Activated T-helper 1 cell treated with Interleukin-2 at 50 U/mL for 16 hours (primary cell): ENCODE data around the gene PCCA.

Experiments
- DNase-seq: peaks from one replicate; pipeline ENCODE4 v3.0.0-alpha.2; 2020; ENCODE audit warnings: low read depth

PCCA gene

DNA sequence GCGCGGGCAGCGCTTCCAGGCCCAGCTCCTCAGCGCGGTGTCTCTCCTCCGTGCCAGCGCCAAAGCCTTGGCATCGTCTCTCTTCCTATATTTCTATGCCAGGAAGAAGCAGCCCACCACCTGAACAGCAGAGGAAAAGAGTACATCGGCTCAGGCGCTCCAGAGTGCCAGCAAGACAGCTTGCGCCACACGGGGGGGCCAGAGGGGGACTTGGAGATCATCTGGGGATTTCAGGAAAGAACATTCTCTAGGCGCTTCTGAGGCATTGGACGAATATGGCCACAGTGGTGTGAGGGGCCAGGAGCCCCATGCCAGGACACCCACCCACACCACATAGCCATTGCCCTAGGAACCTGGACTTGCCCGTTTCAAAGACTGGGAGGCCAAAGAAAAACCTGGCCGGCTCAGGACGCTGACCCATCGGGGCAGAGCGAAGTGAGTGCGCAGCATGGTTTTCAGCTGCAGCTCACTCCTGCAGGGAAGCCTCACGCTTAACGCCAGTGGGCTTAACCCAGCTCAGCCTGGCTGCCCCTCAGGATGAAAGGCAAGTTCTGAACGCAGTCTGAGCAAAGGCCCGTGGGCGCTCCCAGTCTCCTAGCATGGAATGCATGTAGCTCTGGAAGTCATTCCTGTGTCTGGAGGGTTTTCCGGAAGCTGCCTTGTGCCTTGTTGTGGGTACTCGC, 437.6 kb downstream of the PCCA start:
- DNase-seq, result no peak

DNA sequence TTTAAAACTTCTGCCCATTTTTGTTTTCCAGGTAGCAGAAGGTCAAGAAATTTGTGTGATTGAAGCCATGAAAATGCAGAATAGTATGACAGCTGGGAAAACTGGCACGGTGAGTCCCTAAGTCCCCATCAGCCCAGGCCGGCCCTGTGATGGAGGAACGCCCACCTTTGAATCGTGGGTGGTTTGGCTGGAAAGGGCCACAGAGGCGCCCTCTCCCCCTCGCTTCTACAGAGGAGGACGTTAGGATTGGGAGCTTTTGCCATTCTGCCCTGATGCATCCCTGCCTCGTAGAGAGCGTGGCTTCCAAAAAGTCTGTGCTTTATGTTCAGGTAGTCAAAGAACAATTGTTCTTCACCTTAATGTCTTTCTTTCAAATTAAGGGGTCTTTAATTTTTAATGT, 438.8 kb downstream of the PCCA start:
- DNase-seq, result no peak

DNA sequence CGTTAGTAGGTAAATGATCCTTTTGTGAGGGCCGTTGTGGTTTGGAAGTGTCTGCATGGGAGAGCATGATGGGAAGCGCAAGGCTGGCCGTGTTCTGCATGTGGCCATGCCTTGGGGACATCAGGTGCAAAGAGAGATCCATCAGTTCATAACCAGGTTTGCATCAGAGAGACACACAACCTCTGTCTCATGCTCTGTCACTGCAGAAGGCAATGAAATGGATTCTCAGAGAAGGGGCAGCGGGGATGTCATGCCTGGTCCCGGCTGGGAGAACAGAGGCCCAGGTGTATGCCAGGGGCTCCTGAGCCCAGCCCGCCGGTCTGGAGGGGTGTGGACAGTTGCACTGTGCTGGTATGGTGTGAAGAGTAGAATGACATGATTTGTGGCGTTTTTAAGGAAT, 439.5 kb downstream of the PCCA start:
- no peak for DNase-seq

DNA sequence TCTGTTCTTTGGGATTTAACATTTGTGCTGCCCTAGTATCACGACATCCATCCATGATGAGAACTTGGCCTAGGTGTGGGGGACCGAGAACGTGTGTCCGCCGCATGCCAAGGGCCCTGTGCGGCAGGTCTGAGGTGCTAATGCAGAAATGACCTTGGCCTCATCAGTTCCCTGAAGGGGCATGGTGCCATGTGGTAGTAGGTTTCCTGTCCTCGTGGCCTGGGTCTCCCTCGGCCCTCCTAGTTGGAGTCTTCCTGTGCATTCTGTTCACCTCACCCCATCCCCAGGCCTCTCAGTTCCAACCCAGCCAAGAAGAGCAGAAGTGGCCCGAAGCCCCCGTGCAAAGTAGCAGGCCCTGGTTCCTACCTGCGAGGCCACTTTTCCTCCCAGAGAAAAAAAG, 439.9 kb downstream of the PCCA start:
- DNase-seq, result no peak

DNA sequence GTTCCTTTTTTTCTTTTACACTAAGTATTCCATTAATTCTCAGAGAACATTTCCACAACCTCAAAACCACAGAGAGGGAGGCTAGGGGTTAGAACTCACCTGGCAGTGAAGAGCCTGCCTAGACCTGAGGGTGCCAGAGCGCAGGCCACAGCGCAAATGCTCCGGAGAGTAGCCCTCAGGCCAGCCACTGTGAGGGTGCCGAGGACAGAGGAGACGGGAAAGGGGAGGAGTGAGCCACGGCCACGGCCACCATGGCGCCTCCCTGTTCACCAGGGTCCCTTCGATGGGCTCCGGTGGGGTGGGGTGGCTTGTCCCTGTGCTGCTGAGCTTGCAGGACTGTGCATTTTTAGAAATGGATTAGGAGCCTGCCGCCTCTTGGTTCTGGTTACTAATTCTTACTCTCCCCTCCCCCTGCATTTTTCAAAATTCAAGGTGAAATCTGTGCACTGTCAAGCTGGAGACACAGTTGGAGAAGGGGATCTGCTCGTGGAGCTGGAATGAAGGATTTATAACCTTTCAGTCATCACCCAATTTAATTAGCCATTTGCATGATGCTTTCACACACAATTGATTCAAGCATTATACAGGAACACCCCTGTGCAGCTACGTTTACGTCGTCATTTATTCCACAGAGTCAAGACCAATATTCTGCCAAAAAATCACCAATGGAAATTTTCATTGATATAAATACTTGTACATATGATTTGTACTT, 440.9 kb downstream of the PCCA start:
- DNase-seq, result no peak

DNA sequence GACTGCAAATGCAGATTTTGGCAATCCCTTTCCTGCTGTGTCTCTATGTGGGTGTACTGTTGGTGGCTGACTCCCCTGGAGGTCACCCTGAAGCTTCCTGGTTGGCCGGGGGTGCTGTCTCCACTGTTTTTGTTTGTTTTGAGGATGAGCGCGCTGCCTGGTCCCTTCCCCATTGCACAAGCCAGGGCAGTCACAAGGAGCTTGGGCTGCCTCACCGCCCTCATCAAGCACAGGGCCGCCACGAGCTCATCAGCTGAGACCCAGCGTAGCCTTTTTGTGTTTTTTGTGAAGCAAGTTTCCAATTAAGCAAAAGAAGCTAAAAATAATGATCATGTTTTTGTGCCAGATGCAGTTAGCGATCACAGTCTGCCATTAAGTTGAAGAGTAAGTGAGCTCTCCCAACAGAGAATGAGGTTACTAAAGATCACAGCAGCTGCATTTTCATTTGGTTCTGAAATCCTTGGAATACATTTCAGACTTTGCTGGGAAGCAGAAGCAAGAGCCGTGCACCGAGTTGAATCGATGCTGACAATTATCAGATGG, 441.8 kb downstream of the PCCA start:
- DNase-seq, result no peak

DNA sequence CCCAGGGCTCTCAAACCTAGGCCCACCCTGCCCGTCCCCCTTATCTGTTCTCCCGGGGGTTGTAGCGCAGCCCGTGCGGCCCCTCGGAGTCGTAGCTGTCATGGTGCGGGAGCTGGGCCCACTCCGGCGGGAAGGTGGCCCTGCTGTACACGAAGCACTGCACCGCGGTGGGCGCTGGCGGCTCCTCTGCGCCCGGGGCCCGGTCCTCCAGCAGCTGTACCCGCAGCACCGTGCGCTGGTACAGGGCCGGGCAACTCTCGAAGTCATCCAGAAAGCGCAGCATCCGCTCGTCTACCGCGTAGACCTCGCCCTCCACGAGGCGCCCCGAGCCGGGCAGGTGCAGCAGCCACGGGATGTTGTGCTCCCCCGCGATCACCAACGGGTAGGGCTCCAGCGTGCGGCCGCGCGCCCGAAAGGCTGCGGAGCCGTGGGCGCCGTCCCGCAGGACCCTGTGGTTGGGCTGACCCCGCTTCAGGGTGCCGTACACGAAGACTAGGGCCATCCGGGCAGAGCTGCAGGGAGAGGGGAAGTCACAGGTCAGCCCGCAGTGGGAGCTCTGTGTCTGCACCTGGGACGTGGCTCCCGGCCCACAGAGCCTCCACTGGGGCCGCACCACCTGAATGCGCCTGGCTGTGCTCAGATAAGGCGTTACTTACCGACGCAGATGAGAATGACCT, 443.3 kb downstream of the PCCA start:
- DNase-seq, result no peak

DNA sequence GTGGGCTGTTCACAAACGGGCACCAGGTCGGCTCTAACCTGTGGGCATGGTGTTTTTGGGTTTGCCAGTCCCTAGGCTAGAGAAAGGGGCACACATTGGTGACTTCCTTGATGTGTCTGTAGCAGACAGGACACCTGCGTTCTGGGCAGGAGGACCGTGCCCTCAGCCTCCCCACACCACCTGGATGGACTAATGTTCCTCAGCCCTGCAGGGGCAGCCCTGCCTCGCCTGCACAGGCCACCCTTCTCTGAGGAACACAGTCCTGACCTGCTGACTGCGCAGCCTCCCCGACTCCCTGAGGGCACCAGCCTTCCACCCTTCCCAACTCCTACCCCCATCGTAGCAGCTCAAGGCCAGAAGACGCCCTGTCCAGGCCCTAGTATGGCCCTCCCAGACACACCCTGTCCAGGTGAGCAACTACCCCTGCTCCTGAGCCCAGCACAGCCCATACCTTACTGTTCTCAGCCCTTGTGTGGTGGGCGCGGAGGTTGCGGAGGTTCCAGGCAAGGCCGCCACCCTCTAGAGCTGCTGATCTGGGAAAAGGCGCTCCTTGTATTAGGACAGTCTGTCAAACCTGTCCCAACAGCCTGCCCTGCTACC, 444.0 kb downstream of the PCCA start:
- DNase-seq, result no peak

DNA sequence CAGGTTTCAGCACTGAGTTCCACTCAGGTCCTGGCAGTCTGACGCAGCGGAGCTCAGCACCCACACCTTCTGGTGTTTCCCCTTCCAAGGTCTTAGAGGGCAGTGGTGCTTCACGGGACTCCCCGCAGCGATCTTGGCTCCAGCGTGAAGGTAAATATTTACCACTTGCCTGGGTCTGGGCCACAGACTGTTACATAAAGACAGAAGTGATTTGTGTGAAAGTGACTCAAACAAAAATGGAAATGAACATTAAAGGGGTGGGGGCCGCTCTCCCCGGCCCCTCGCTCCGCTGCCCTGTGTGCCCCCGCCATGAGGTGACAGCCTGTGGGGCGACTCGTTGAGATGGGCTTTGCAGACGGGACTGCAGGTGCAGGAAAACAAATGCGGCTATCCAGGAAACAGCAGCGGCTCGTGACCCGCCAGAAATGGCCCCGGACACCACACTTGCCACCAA, 444.7 kb downstream of the PCCA start:
- DNase-seq, result no peak

DNA sequence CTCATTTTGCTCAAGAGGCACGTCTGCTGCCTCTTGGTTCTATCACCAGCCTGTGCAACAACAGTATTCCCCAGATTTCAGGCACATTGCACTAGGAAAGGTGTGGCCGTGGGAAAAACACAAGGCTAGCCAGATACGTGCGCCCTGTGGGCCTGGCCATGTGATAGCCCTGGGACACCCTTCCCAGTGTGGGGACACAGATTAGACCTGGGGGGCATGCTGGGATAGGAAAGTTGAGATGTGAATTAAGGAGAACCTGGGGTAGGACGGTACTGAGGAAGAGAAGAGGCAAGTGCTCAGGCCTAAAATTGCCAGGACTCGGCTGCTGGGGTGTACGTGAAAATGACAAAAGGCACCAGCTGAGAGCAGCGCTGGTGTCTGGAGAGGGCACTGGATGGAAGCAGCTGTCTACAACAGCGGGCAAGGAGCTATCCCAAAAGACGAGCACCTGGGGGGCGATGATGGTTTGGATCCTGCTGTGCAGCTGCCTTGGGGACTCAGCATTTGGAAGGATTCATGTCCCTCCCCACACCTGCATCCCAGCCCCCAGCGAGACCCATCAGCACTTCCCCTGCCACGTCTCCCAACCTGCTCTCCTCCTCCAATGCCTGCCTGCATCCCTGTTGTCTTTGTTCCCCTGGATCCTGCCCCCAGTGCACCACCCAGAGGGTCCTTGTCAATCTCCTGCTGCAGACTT, 445.4 kb downstream of the PCCA start:
- DNase-seq, result no peak

DNA sequence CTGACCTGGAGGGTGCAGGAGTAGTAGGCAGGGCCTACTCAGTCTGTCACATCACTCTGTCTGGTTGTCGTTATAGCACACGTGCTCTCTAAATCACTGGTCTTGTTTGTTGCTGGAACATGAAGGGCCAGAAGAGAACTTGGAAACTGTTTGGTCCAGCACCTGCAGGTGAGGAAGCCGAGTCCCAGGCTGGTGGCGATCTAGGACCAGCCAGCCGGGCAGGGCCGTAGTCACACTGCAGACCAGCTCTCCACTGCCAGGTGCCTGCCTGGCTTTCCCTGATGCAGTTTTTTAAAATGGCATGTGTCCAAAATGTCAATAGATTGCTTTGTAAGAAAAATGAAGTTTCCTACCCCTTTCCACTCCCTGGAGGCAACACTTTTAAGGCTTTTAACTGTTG, 446.0 kb downstream of the PCCA start:
- no peak for DNase-seq

DNA sequence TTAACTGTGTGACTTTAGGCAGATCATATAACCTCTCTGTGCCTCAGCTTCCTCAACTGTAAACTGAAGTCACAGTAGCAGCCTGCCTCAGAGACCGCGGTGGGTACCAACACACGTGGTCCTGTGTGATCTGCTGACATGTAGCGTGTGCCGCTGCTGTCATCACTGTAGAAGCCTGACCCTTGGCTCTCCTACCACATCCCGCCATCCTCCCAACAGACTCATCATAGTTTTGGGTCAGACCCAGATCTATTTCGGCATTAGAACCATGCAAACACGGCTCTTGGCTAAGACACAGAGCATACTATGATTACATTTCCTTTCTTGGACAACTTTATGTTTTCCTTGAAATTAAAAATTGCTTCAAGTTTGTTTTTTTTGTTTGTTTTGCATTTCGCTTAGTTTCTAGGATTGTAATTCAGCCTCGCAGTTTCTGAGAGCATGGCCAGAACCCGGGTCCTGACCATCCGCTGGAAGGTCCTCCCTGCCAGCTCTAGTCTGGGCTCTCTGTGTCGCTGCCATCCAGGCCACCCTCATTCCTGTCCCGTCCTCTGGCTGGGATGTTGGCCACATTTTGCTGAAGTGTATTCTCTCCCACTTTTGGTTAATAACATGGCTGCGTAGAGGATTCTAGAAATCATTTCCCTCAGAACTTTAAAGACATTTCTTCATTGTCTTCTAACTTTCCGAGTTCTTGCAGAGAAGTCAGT, 446.7 kb downstream of the PCCA start:
- DNase-seq, result no peak

DNA sequence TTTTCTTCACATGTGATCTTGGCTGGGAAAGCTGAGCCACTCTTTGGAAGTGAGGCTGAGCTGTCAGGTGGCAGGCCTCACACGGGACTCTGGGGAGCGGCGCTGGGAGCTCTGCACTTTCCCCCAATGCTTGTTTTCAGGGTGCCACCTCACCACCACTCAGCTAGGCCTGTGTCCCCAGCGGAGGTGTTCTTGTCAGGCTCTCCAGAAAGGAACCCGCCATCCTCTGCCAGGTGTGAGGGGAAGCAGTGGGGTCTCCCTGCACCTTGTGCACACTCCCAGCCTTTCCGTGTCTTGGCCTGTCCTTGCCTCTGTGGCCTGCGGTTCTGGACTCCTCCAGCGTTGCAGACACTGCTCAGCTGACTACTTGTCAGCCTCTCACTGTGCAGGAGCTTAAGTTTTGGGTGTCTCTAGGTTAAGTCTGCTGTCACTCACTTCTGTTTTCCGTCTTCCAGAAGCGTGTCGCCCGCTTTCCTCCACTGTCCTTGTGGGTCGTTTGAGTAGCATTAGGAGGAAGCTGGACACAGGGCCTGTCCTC, 447.8 kb downstream of the PCCA start:
- DNase-seq, result no peak

DNA sequence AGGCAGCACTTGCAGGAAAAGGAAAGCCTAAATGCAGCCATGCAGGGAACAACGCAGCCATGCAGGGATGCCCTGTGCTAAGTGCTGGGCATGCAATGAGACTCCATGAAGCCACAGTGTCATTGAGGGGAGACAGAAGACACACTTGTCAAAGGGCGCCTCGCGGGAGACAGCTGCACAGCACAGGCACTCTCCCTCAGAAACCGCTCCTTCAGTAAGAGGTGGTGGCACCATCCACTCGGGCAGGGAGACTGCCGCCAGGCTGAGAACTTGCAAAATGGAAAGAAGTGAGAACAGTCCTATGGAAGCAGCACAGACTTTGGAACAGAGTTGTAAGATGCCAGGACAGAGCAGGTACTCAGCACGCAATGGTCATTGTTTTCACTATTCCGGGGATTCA, 448.6 kb downstream of the PCCA start:
- no peak for DNase-seq

DNA sequence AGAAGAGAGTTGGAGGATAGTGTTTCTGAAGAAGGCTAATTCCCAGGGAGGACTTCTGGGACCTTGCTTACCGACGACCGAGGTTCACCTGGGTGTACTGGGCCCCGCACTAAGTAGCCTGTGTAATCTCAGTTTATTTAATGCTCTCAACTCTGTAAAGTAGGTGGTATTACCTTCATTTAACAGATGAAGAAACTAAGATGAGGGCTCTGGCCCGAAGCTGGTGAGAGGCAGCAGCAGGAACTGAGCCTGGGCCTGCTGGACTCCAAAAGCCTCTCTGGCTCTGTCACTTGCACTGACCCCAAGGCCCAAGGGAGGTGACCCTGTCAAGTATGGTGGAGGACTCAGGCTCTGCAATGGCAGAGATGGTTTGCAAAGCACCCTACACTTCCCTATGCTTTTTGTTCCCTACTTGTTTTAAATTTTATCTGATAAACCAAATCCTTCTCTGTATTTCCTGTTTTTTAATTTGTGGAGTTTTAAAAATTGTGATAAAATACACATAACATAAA, 449.1 kb downstream of the PCCA start:
- DNase-seq, result no peak

DNA sequence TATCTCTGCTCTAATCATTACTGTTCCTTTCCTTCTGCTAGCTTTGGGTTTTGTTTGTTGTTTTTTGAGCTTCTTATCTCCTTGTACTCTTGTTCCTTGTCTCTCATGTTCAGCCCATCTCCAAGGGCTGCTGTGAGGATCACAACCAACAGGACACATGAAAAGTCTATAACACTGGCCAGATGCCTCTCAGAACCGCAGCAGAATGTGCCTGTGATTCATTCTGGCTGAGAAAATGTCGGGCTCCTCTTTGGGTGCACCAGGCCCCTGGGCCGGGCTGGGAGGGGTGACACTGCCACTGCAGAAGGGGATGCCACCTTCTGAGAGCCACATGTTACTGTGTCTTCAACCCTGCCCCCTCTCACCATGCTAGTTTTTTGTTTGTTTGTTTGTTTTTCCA, 451.7 kb downstream of the PCCA start:
- DNase-seq, result no peak

DNA sequence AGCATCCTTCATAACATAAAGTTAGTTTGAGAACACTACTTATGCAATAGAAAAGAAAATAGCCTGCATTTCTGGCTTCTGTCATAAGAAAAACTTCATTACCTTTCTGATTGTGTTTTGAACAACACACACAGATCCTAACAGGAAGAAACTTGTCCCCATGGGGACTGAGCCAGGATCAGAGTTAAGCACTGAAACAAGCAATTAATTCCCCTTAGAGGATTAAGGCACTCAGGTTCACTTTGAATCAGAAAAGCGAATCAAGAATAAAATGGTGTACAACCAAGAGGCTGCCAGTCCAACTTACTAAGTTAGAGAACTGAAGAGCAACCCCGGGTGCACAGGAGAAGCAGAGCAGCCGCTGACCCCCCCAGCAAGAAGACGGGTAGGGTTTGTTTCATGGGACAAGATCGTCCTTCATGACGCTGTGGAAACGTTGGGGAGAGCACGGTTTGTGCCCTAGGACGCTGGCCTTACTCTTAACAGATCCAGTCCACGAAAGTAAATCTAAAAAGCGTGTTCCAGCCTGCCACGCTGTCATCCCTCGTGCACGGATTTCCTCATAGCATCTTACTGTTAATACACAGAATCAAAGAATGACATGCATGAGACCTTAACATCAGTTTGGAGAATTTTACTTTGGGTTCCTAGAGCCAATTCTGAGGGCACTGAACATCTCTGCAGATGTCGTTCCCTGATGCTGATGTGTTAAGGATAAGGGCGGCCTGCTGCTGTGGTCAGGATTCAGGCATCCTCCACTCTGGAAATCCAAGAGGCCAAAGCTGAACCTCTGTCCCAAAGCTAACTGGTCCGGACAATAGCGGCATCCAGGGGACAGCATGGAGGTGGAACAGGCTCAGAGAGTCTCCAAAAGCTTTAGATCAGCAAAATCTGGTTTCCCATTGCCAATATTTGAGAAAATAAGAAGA, 453.3 kb downstream of the PCCA start:
- DNase-seq, result no peak

DNA sequence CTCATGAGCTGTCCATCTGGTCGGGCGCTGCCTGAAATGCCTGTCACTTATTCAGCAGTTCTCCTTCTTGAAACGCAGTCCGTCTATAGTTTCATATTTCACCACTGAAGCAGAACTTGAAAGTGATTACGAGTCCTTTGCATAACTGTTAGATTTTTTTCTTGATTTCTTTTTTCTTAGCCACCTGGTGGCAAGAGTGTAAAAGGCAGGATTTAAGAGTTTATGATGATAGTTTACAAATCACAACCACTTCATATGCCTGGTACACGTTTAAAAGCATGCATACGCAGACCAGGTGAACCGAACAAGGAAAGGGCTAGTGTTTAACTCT, 453.9 kb downstream of the PCCA start:
- DNase-seq, result no peak

DNA sequence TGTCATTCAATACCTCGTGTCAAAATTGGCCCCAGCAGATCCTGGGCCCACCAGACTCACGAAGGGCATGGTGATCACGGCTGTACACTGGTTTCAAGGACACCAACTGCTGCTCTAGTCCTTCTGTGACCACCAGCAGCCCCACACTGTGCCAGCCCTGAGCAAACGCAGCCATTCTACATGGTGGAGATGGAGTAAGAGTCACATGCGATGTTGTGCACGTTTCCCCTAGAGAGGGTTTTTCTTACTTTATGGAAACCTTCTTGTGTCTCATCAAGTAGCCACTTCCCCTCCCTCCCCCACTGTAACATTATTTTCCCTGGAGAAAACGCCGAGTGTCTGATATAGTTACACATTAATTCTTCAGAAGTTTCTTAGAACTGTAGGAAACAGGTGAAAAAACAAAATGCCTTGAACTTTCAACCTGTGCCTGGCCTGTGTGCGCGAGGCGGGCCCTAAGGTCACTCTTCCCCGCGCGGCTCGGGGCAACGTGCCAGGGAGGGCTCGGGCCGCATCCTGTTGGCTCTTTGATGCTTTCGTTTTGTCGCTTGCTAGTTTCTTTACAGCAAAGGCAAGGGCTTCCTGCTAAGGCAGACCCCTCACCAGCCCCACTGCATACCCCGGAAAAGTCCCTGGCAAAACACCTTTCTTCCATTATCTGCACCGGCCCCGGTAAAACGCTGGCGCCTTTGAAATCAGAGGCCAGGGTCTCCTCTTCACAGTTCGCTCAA, 455.1 kb downstream of the PCCA start:
- DNase-seq, result no peak
